NCI-H510A (cell line): ENCODE results near the gene MYL10.
"Not testable (repeated sequence)": the region's sequence is repeated elsewhere in the genome, so short reads cannot be mapped to it uniquely, and the experiment has no call there.

Source experiments
- DNase-seq: peaks from one replicate; lab custom pipeline; 2025; lab: John Stamatoyannopoulos, UW

MYL10 gene

GRCh38 chr7:101618207-101618839 lies 10.8 kb downstream of the MYL10 start:
- no peak for DNase-seq

DNA sequence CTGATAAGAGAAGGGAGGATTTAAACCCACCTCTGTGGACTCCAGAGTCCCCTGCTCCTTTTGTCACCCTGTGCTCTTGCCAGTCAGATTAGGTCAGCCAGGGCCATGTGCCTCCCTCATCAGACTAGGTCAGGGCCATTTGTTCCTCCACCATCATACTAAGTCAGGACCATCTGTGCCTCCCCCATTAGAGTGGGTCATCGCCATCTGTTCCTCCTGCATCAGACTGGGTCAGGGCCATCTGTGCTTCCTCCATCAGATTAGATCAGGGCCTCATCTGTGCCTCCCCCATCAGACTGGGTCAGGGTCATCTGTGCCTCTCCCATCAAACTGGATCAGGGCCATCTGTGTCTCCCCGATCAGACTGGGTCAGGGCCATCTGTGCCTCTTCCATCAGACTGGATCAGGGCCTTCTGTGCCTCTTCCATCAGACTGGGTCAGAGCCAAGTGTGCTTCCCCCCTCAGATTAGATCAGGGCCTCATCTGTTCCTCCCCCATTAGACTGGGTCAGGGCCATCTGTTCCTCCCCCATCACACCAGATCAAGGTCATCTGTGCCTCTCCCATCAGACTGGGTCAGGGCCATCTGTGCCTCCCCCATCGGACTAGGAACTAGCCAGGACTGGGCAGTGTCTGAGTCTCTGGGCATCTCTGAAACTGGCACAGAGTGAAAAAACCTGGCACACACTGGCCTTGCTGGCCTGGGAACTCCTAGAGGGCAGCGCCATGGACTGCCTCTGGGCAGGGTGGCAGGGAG lies 11.5 kb downstream of the MYL10 start:
- DNase-seq = no peak

- no peak for DNase-seq
These were observed 13.7 kb downstream of the MYL10 start for GRCh38 chr7:101615446-101615845.

GRCh38 chr7:101614939-101615302 lies 14.2 kb downstream of the MYL10 start:
- DNase-seq = no peak

DNA sequence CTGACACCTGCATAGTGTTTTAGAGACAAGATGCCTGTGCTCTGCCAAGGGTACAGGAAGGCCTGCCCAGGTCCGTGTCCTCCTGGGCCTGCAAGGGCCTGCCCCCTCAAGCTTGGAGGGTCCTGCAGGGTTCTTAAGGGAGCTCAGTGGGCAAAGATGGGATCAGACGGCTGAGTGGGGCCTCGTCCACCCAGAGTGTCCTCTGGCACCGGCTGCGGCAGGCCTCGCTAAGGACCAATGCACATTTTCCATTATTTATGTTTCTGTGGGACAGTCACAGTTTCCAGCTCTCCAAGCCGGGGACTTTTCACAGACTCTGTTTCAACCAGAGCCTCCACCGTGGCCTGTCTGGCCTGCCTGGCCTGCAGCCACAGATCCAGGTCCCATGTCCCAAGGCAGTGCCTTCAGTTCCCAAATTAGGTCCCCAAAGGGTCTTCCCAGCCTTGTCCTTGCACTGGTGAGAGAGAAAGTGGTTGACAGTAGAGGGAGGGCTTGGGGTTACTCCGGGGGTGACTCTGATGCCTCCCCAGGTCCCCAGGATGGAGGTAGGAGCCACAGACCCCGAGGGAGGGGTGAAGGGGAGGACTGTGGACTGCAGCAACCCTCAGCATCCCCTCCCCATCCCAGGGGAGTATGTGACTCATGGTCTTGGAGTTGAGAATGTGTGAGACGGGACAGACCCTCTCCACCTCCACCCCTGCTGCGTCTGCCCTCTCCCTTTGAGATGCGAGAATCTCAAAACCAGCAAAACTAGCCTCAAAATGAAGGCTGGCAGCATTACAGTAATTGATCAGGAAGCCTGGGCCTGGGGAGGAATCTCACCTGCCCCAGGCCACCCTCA lies 14.8 kb downstream of the MYL10 start:
- DNase-seq = no peak

GRCh38 chr7:101612885-101613515 lies 16.1 kb downstream of the MYL10 start:
- DNase-seq = no peak

DNA sequence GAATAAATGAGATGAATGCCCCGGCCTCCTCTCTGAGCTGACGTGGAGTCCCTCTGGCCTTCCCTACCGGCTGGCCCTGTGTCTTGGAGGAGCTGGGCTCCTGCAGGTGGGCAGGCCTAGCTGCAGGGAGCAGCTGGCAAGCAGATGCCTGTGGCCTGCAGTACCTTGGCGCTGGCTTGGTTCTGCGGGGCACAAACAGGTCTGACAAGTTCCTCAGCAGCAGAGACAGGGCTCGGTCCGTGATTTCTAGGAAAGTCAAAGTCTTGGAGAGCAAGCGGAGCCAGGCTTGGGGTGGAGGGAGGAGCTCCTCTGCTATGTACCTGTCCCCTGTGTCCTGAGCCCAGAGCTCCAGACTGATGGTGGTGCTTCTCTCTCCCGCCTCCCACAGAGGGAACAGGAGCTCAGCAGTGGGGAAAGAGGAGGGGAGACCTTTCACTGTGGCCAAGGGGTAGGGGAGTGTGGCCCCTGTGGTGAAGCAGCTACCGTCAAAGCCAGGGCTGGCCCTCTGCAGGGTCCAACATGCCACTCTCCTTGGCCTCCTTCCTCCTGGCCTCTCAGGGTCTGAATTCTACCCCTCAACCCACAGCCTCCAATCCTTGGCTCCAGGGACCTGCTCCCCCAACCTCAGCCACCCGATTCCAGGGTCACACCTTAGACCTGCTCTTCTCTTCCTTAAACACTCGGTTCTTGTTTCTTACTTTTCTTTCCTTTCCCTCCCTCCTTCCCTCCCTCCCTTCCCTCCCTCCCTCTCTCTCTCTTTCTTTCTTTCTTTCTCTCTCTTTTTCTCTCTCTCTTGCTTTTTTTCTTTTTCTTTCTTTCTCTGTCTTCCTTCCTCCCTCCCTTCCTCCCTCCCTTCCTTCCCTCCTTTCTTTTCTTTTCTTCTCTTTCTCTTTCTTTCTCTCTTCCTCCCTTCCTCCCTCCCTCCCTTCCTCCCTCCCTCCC lies 20.1 kb downstream of the MYL10 start:
- peak; percentile 59 for DNase-seq

- DNase-seq = no peak
These were observed 22.6 kb downstream of the MYL10 start for GRCh38 chr7:101606498-101606923.

DNA sequence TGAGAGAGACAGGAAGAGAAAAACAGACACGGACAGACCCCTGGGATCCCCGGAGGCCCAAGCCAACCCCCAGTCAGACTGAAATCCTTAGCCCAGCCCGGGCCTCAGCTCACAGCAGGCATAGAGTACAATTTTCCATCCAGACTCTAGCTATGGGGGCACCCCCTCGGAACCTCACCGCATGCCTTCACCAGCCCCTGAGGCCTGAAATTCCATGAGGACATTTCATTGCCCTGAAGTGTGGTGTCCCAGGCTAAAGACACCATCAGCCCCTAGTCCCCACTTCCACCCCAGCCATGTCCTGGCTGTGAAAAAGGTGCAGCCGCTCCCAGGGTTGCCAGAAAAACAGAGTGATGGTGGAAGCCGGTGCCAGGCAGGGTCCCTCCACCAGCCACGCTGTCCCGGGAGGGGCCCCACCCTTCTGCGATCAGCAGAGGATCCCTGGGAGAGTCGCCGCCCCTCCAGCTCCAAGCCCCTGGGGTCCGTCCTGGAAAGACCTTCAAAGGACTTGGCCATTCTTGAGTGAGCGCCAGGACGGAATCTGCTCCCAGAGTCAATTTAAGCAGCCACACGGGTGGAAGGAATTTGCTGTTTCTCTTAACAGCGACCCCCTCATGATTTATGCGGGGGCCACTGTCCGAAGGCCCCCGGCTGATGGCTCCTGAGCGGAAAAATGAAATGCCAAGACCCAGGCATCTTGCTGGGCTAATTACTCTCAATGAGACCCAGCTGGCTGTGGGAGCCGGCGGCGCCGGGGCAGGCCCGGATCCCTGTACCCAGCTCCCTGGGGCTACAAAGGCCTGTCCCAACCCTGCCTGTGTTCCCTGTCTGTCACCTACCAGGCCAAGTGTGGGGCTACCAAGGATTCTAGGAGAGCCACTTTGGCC lies 23.2 kb downstream of the MYL10 start:
- no peak for DNase-seq

DNA sequence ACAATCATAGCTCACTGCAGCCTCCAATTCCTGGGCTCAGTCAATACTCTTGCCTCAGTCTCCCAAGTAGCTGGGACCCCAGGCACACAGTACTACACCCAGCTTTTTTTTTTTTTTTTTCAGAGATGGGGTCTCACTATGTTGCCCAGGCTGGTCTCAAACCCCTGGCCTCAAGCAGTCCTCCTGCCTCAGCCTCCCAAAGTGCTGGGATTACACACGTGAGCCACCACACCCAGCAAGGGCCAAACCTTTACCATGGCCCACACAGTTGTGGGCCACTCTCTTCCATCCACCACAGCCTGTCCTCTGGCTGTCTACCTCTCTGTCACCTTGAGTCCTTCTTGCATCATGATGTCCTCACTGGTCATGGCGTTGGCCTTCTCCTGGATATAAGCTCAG lies 24.2 kb downstream of the MYL10 start:
- not testable (repeated sequence) for DNase-seq

DNA sequence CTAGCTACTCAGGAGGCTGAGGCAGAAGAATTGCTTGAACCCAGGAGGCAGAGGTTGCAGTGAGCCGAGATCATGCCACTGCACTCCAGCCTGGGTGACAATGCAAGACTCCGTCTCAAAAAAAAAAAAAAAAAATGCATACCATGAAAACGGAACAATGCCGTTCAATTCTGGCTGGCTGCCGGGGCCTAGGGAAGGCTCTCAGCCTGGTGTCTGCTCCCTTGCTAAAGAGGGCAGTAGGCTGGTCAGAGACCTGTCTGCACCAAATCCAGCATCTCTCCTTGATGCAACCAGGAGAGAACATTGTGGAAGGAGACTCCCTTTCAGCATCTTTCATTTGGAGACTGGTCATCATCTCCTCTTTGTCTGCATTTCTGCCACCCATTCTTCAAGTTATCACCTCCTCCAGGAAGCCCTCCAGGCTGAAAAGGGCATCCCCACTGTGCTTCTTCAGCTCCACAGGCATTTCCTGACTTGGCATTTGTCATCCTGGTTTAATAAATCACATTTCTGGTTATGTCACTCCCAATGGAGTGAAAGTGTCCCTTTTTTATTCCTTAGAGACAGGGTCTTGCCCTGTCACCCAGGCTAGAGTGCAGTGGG lies 24.7 kb downstream of the MYL10 start:
- DNase-seq = no peak

- DNase-seq = no peak
These were observed 26.4 kb downstream of the MYL10 start for GRCh38 chr7:101602484-101603241.

- DNase-seq = no peak
These were observed 27.0 kb downstream of the MYL10 start for GRCh38 chr7:101602082-101602481.

DNA sequence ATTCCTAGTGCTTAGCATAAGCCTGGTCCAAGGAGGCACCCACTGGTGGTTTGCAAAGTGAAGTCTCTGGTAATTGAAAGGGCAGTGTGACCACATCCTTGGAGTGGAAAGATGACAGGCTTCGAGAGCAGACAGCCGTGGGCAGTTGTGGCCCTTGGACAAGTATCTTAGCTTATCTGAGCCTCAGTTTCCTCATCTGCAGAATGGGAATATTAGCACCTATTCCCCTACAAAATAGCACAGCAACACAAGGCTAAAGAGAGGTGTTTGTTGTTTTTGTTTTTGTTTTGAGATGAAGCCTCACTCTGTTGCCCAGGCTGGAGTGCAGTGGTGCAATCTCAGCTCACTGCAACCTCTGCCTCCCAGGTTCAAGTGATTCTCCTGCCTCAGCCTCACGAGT lies 29.3 kb downstream of the MYL10 start:
- no peak for DNase-seq

- DNase-seq = no peak
These were observed 29.9 kb downstream of the MYL10 start for GRCh38 chr7:101598986-101599771.

- no peak for DNase-seq
These were observed 30.6 kb downstream of the MYL10 start for GRCh38 chr7:101598422-101598985.

- no peak for DNase-seq
These were observed 31.2 kb downstream of the MYL10 start for GRCh38 chr7:101597941-101598340.

DNA sequence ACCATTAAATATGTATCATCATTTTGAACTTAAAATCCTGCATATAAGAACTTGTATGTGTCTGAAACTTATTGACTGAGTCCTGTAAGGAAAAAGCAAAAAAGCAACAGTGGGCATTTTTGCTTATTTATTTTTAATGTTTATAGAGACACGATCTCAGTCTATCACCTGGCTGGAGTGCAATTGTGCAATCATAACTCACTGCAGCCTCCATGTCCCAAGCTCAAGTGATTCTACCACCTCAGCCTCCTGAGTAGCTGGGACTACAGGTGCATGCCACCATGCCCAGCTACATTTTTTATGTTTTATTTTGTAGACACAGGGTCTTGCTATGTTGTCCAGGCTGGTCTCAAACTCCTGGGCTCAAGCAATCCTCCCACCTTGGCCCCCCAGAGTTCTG lies 32.2 kb downstream of the MYL10 start:
- DNase-seq = no peak
